A673 (cell line): Measurements from ENCODE around the gene FAM114A2.

Experiments used
- CTCF ChIP-seq: fragments of 300-800, 200-600 bp; sonication (generic); conservative IDR thresholded peaks from 2 replicates; pipeline ENCODE4 v1.5.1; 2017; ENCODE audit warnings: low read depth, mild to moderate bottlenecking, antibody characterized with exemption, low read length, moderate library complexity, mixed read lengths
- EZH2 ChIP-seq: fragments of 200-600 bp; sonication (generic); IDR thresholded peaks from 2 replicates; pipeline ENCODE4 v1.6.1; 2017; ENCODE audit warnings: borderline replicate concordance, low read depth, mild to moderate bottlenecking, mixed read lengths, antibody characterized with exemption, low read length; ENCODE audit not compliant: poor library complexity, severe bottlenecking

DNA sequence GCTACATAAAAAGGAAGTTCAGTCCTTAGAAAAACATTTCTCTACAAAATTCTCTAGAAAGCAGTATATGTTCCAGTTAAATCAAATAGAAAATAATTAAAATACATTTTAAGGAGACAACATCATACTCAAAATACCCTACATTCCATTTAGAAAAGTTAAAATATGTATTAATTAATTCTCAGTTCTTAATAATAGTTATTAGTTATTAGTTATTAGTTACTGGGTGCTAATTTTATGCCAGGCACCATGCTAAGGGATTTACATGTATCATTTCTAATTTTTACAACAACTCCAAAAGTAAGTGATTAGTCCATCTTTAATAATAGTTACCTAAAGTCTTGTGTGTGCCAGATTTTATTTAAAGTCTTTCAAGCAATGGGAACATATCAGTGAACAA lies 38.0 kb downstream of the FAM114A2 start:
- TF ChIP-seq CTCF, result no peak
- TF ChIP-seq EZH2, result no peak
